Measurements from ENCODE around the gene REM2. TPM values are rescaled to one million over a fixed set of nuclear protein-coding genes. Genes with fewer than 3 reads are reported as not detected.

Gene REM2
- total and polyA plus RNA-seq, 2 of the 4 experiments (the other 2 are of a cell fraction): under 0.01 to 0.07 TPM

DNA sequence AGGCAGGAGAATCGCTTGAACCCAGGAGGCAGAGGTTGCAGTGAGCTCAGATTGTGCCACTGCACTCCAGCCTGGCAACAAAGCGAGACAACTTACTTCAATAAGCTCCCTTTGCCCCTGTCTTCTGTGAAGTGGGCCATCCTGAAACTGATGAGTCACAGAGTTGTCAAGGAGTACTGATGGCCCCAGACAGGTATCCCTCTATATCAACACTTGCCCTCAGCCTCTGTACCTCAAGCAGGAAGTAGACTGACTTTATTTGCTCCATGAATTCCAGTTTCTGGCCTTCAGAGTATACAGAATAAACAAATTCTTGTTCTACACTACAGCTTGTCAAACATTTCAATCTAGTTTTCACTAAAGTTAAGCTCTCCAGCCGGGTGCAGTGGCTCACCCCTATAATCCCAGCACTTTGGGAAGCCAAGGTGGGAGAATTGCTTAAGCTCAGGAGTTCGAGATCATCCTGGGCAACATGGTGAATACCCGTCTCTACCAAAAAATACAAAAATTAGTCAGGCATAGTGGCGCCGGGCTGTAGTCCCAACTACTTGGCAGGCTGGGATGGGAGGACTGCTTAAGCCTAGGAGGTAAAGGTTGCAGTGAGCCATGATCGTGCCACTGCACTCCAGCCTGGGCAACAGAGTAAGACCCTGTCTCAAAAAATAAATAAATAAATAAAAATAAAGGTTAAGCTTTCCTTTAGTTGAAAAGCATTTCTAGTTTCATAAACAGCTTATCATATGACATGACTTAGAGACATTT, 27.9 kb upstream of the REM2 start:
- Histone ChIP-seq H3K9ac (ENCODE audit: low read depth, low read length) (no peak overlapping the region), H2BK20ac (ENCODE audit: low read depth, low read length) (no peak overlapping the region), H2BK5ac (ENCODE audit: low read depth, low read length, poor library complexity, severe bottlenecking) (no peak overlapping the region), H3K4me3 (ENCODE audit: insufficient read depth, low read depth, low read length) (no peak overlapping the region), H3K27ac (ENCODE audit: insufficient read depth, low read length) (no peak overlapping the region), H3K79me1 (ENCODE audit: low read depth in 1 of 2, low read length in 2 of 2) (peaks cover 0 to 16% of the 10 kb centered on the region in 2 experiments; a peak in 2 of 4 replicates), H4K8ac (ENCODE audit: low read depth in 2 of 2, low read length in 2 of 2) (no peak overlapping the region), H3K14ac (replicated peaks; ENCODE audit: low read depth, low read length) (no peak overlapping the region), H4K20me1 (ENCODE audit: insufficient read depth, low read length) (no peaks in the 10 kb centered on the region), H3K4me2 (ENCODE audit: low read depth, low read length) (no peak overlapping the region), H3K23ac (ENCODE audit: low read depth, low read length) (no peak overlapping the region), H3K56ac (ENCODE audit: extremely low read depth, insufficient read depth, low read length) (no peak overlapping the region), H2BK120ac (ENCODE audit: low read depth, low read length) (no peak overlapping the region), H4K91ac (ENCODE audit: insufficient read depth, low read depth, low read length) (no peak overlapping the region), H3K27me3 (ENCODE audit: control insufficient read depth, insufficient read depth, low read length) (no peaks in the 10 kb centered on the region), H4K5ac (ENCODE audit: low read depth, low read length) (no peak overlapping the region), H3K36me3 (ENCODE audit: control insufficient read depth, insufficient read depth, low read length) (no peaks in the 10 kb centered on the region), H2AK5ac (ENCODE audit: low read depth, low read length) (no peak overlapping the region; the same call in 1 of the 2 replicates), H3K4me1 (ENCODE audit: control insufficient read depth, insufficient read depth, low read length) (peaks cover 18% of the 10 kb centered on the region), H3K18ac (ENCODE audit: low read depth, low read length) (no peak overlapping the region), H2BK15ac (ENCODE audit: low read depth, low read length) (no peak overlapping the region), H2AFZ (replicated peaks; ENCODE audit: low read length, poor library complexity) (no peak overlapping the region), H3K9me1 (ENCODE audit: insufficient read depth, low read length) (peaks cover 15% of the 10 kb centered on the region), H3K4ac (ENCODE audit: low read depth, low read length) (no peak overlapping the region), H2AK9ac (replicated peaks; ENCODE audit: low read depth, low read length, poor library complexity) (no peak overlapping the region), H3K9me3 (ENCODE audit: control insufficient read depth, insufficient read depth, low read length) (peaks cover 2% of the 10 kb centered on the region)
- POLR2A ChIA-PET (ENCODE audit: unreplicated experiment): interaction anchor here (0.6 kb wide), 1 partner anchor 73 kb away, joined by 4 read pairs; no protein-coding TSS in a partner anchor
- TF ChIP-seq ELK1 (IDR thresholded peaks at IDR 0.05; ENCODE audit: borderline replicate concordance, low read depth, low read length) (no peak), BHLHE40 (IDR thresholded peaks at IDR 0.05; ENCODE audit: low read depth, low read length) (no peak), RFX5 (IDR thresholded peaks at IDR 0.05; ENCODE audit: low read depth, low read length) (no peak), CHD1 (IDR thresholded peaks at IDR 0.05; ENCODE audit: low read depth, low read length) (no peak), POLR2A (IDR thresholded peaks at IDR 0.05; ENCODE audit: low read depth, low read length) (no peak), SMC3 (IDR thresholded peaks at IDR 0.05; ENCODE audit: low read depth, low read length) (no peak), RAD21 (IDR thresholded peaks at IDR 0.05; ENCODE audit: low read length) (no peak), CEBPB (IDR thresholded peaks at IDR 0.05; ENCODE audit: low read depth, low read length) (no peak), MAFK (IDR thresholded peaks at IDR 0.05; ENCODE audit: low read depth, low read length) (no peak), CTCF (conservative IDR thresholded peaks at IDR 0.05; ENCODE audit: low read depth, low read length) (no peak), NFE2L2 (IDR thresholded peaks at IDR 0.05; ENCODE audit: low read depth, low read length) (no peak), MAZ (IDR thresholded peaks at IDR 0.05; ENCODE audit: borderline replicate concordance, low read depth, low read length) (no peak), MXI1 (IDR thresholded peaks at IDR 0.05; ENCODE audit: borderline replicate concordance, low read depth, low read length) (no peak)
- in situ Hi-C loops (cut with MboI; ENCODE audit: low sequenced_read_pairs): loop anchor here (5.0 to 25.0 kb wide), 2 partner anchors 288 to 468 kb away; no protein-coding TSS in a partner anchor
- CTCF ChIA-PET: interaction anchor here (1.0 to 6.8 kb wide), 4 partner anchors 18 to 298 kb away, joined by 4 to 60 read pairs (median 6); no protein-coding TSS in a partner anchor
- dilution Hi-C loops (cut with HindIII; ENCODE audit: low sequenced_read_pairs, unreplicated experiment): no loop called here
- BruUV-seq (replicated peaks): no TSS peak
- DNase-seq (no peak), ATAC-seq (ENCODE audit: low read depth) (no peak)
- intact Hi-C loops (cut with micrococcal nuclease): loop anchor here (5.0 kb wide), 1 partner anchor 468 kb away; no protein-coding TSS in a partner anchor
- 67% methylated on average over 1 of the region's 8 CpGs; no CpG with 5 or more reads in 1 of the 2 experiments for WGBS, 2 experiments (ENCODE audit: extremely low coverage in 2 of 2, insufficient read length in 1 of 2)
